ENCODE data around the gene NCBP3.

DNA sequence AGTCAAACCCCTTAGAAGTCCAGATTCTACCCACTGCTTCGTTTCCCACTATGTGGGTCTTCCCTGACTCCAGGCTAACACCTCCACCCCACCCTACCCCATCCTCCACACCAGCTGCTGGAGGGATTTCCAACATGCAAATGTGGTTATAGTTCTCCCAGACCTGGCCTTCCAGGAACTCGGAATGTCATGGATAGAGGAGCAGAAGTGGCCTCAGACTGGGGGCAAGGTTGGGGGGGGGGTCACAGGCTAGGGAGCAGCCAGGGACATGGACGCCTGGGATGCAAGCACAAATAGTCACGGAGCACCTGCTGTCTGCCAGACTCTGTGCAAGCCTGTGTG is 44.8 kb upstream of the NCBP3 start:
- TF ChIP-seq EP300 (IDR thresholded peaks at IDR 0.05) (no peak), POLR2A (IDR thresholded peaks at IDR 0.05; ENCODE audit: low read depth) (no peak), POLR2AphosphoS5 (IDR thresholded peaks at IDR 0.05) (no peak)
- TF ChIP-seq, protein P1, sequence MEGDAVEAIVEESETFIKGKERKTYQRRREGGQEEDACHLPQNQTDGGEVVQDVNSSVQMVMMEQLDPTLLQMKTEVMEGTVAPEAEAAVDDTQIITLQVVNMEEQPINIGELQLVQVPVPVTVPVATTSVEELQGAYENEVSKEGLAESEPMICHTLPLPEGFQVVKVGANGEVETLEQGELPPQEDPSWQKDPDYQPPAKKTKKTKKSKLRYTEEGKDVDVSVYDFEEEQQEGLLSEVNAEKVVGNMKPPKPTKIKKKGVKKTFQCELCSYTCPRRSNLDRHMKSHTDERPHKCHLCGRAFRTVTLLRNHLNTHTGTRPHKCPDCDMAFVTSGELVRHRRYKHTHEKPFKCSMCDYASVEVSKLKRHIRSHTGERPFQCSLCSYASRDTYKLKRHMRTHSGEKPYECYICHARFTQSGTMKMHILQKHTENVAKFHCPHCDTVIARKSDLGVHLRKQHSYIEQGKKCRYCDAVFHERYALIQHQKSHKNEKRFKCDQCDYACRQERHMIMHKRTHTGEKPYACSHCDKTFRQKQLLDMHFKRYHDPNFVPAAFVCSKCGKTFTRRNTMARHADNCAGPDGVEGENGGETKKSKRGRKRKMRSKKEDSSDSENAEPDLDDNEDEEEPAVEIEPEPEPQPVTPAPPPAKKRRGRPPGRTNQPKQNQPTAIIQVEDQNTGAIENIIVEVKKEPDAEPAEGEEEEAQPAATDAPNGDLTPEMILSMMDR (IDR thresholded peaks at IDR 0.05) = no peak
